Measurements from ENCODE around the gene PPIL6.

GRCh38 chr6:109429496-109429895 lies 10.9 kb downstream of the PPIL6 start:
- TF ChIP-seq RAD21 (IDR thresholded peaks at IDR 0.05; ENCODE audit: low read depth) (no peak), EP300 (IDR thresholded peaks at IDR 0.05; ENCODE audit: borderline replicate concordance) (no peak), TCF12 (IDR thresholded peaks at IDR 0.05; ENCODE audit: low read depth) (no peak), MAX (IDR thresholded peaks at IDR 0.05) (no peak), YY1 (IDR thresholded peaks at IDR 0.05; ENCODE audit: low read depth) (no peak), FOXM1 (IDR thresholded peaks at IDR 0.05; ENCODE audit: borderline replicate concordance, low read depth) (no peak)

Data from Ishikawa (cell line).